H1 (cell line): Measurements from ENCODE around the gene URM1. TPM values are rescaled to one million over a fixed set of nuclear protein-coding genes. Genes with fewer than 3 reads are reported as not detected.

Experiments used
- CTCF ChIA-PET: fragments of 300-600 bp; sonication (Branson Sonifier 250); formaldehyde crosslinking; loops from one replicate; lab custom pipeline; 2021; ENCODE audit not compliant: partially characterized antibody; lab: Charles Lee
- POLR2A ChIA-PET: fragments of 300-600 bp; sonication (Branson Sonifier 250); formaldehyde crosslinking; loops from one replicate; lab custom pipeline; 2021; ENCODE audit warnings: inconsistent platforms; ENCODE audit not compliant: partially characterized antibody; lab: Charles Lee
- DNase-seq, 2 experiments: peaks; one replicate each; pipeline versions ENCODE4 v3.0.0 to v3.0.0-alpha.2; 2010 to 2022; ENCODE audit warnings: low spot score in 2 of 2, low read depth in 1 of 2, mixed read lengths in 1 of 2
- FAIRE-seq: peaks from 2 replicates; lab custom pipeline; 2011; peaks lifted over from hg19 to GRCh38; lab: Jason Lieb, UNC
- H2AFZ ChIP-seq: 2 replicates; pipeline ENCODE4 v1.8.1; 2012; ENCODE audit warnings: low read length, inconsistent platforms
- H2AK5ac ChIP-seq: 2 replicates; pipeline ENCODE4 v1.6.1; 2013; ENCODE audit warnings: low read depth, low read length
- H2BK120ac ChIP-seq: replicated peaks from 2 replicates; pipeline ENCODE3; 2013; ENCODE audit warnings: low read depth, low read length, inconsistent platforms
- H2BK12ac ChIP-seq: 2 replicates; pipeline ENCODE4 v1.6.1; 2013; ENCODE audit warnings: low read depth, low read length
- H2BK15ac ChIP-seq: 2 replicates; pipeline ENCODE4 v1.6.1; 2013; ENCODE audit warnings: low read length
- H2BK20ac ChIP-seq: 2 replicates; pipeline ENCODE4 v1.6.1; 2013; ENCODE audit warnings: low read length
- H2BK5ac ChIP-seq: 2 replicates; pipeline ENCODE4 v1.6.1; 2013; ENCODE audit warnings: low read depth, low read length
- H3K14ac ChIP-seq: 2 replicates; pipeline ENCODE4 v1.6.1; 2013; ENCODE audit warnings: inconsistent platforms; ENCODE audit not compliant: insufficient read length
- H3K18ac ChIP-seq: 2 replicates; pipeline ENCODE4 v1.6.1; 2013; ENCODE audit warnings: low read length; ENCODE audit errors: extremely low read depth
- H3K23ac ChIP-seq: 2 replicates; pipeline ENCODE4 v1.6.1; 2013; ENCODE audit warnings: inconsistent platforms; ENCODE audit not compliant: insufficient read length
- H3K23me2 ChIP-seq: 2 replicates; pipeline ENCODE4 v1.6.1; 2013; ENCODE audit warnings: low read depth, low read length
- H3K27ac ChIP-seq: 2 replicates; pipeline ENCODE4 v1.6.1; 2011; ENCODE audit warnings: low read depth, low read length, inconsistent platforms
- H3K27me3 ChIP-seq, 4 experiments: replicated peaks in 1 of 4; 1 replicate in 1 of 4; 2 replicates in 3 of 4; pipeline versions ENCODE4 v1.6.1 to v1.8.1; 2011 to 2013; ENCODE audit warnings: low read length in 3 of 4, mild to moderate bottlenecking in 3 of 4, inconsistent platforms in 2 of 4, mixed read lengths in 2 of 4, moderate library complexity in 1 of 4; ENCODE audit not compliant: control insufficient read depth in 3 of 4, insufficient read depth in 3 of 4; ENCODE audit errors: extremely low read depth in 1 of 4
- H3K36me3 ChIP-seq, 4 experiments: 2 replicates each; pipeline versions ENCODE4 v1.6.1 to v1.8.1; 2011 to 2013; ENCODE audit warnings: mild to moderate bottlenecking in 4 of 4, low read length in 3 of 4, moderate library complexity in 2 of 4, control low read depth in 1 of 4, inconsistent platforms in 1 of 4; ENCODE audit not compliant: insufficient read depth in 4 of 4, control insufficient read depth in 2 of 4
- H3K4ac ChIP-seq: replicated peaks from 2 replicates; pipeline ENCODE3; 2013; ENCODE audit warnings: low read length, low read depth, mixed read lengths, inconsistent platforms; ENCODE audit not compliant: insufficient read length
- H3K4me1 ChIP-seq, 4 experiments: replicated peaks in 1 of 4; 1 replicate in 1 of 4; 2 replicates in 3 of 4; pipeline versions ENCODE4 v1.6.1 to v1.8.1; 2011 to 2013; ENCODE audit warnings: low read length in 3 of 4, inconsistent platforms in 2 of 4, mixed read lengths in 1 of 4; ENCODE audit not compliant: insufficient read depth in 4 of 4, control insufficient read depth in 3 of 4
- H3K4me2 ChIP-seq, 2 experiments: 2 replicates each; pipeline versions ENCODE4 v1.6.1 to v1.8.1; 2011 to 2013; ENCODE audit warnings: low read depth in 2 of 2, low read length in 2 of 2, control low read depth in 1 of 2, inconsistent platforms in 1 of 2, mild to moderate bottlenecking in 1 of 2; ENCODE audit not compliant: insufficient read depth in 1 of 2
- H3K4me3 ChIP-seq, 4 experiments: fragments of 200-600, 300-600 bp in 1 of 4; sonication (generic), shearing (Covaris generic), sonication (Bioruptor Twin) in 1 of 4; 2 replicates each; pipeline versions ENCODE4 v1.5.1 to v1.8.1; 2011 to 2016; ENCODE audit warnings: low read length in 4 of 4, low read depth in 3 of 4, control low read depth in 2 of 4, inconsistent platforms in 2 of 4, mild to moderate bottlenecking in 2 of 4, mixed read lengths in 1 of 4, moderate library complexity in 1 of 4; ENCODE audit not compliant: insufficient read depth in 2 of 4; ENCODE audit errors: extremely low read depth in 1 of 4
- H3K56ac ChIP-seq: replicated peaks from 2 replicates; pipeline ENCODE3; 2013; ENCODE audit warnings: low read depth, mild to moderate bottlenecking, mixed read lengths, low read length, inconsistent platforms; ENCODE audit not compliant: insufficient read length
- H3K79me1 ChIP-seq: 2 replicates; pipeline ENCODE4 v1.6.1; 2013; ENCODE audit warnings: low read depth, low read length, control low read depth
- H3K79me2 ChIP-seq, 2 experiments: 2 replicates each; pipeline versions ENCODE4 v1.6.1 to v1.8.1; 2012 to 2013; ENCODE audit warnings: low read length in 2 of 2, mild to moderate bottlenecking in 2 of 2, inconsistent platforms in 1 of 2; ENCODE audit not compliant: insufficient read depth in 2 of 2, control insufficient read depth in 1 of 2
- H3K9ac ChIP-seq, 4 experiments: replicated peaks in 1 of 4; 1 replicate in 1 of 4; 2 replicates in 3 of 4; pipeline versions ENCODE4 v1.6.1 to v1.8.1; 2011 to 2013; ENCODE audit warnings: low read depth in 3 of 4, low read length in 3 of 4, control low read depth in 2 of 4, mild to moderate bottlenecking in 2 of 4, moderate library complexity in 2 of 4, inconsistent platforms in 1 of 4; ENCODE audit errors: extremely low read depth in 1 of 4
- H3K9me3 ChIP-seq, 2 experiments: 2 replicates each; pipeline versions ENCODE4 v1.6.1 to v1.8.1; 2012 to 2013; ENCODE audit warnings: mild to moderate bottlenecking in 2 of 2, moderate library complexity in 2 of 2, control low read depth in 1 of 2, inconsistent platforms in 1 of 2, low read depth in 1 of 2, low read length in 1 of 2, mixed read lengths in 1 of 2; ENCODE audit not compliant: insufficient read depth in 2 of 2
- H4K20me1 ChIP-seq, 2 experiments: replicated peaks in 1 of 2; 2 replicates each; pipeline versions ENCODE3 to v1.8.1; 2011 to 2013; ENCODE audit warnings: inconsistent platforms in 2 of 2, low read length in 2 of 2, mild to moderate bottlenecking in 1 of 2; ENCODE audit not compliant: insufficient read depth in 2 of 2, control insufficient read depth in 1 of 2
- H4K5ac ChIP-seq: 2 replicates; pipeline ENCODE4 v1.6.1; 2013; ENCODE audit warnings: low read length, low read depth, mixed read lengths, inconsistent platforms; ENCODE audit not compliant: insufficient read length
- H4K8ac ChIP-seq: 2 replicates; pipeline ENCODE4 v1.8.0; 2013; ENCODE audit warnings: mild to moderate bottlenecking, moderate library complexity, low read length, inconsistent platforms; ENCODE audit not compliant: insufficient read depth; ENCODE audit errors: extremely low read depth
- H4K91ac ChIP-seq: replicated peaks from 2 replicates; pipeline ENCODE3; 2013; ENCODE audit warnings: low read length, mixed read lengths, inconsistent platforms; ENCODE audit not compliant: insufficient read length
- ATF2 ChIP-seq: IDR thresholded peaks from 2 replicates; pipeline ENCODE4 v1.6.1; 2012; ENCODE audit warnings: low read length, inconsistent platforms
- CBX5 ChIP-seq: fragments of 300-800, 300-1000 bp; sonication (generic); IDR thresholded peaks from 2 replicates; pipeline ENCODE4 v1.7.1; 2016; ENCODE audit warnings: antibody characterized with exemption, low read length, low read depth
- CREB1 ChIP-seq: IDR thresholded peaks from 2 replicates; pipeline ENCODE4 v1.6.1; 2012; ENCODE audit warnings: inconsistent platforms
- E2F6 ChIP-seq: IDR thresholded peaks from 2 replicates; pipeline ENCODE4 v1.6.1; 2012; ENCODE audit warnings: inconsistent platforms
- EZH2 ChIP-seq: fragments of 200-600 bp; sonication (generic); IDR thresholded peaks from 2 replicates; pipeline ENCODE4 v1.7.1; 2012; ENCODE audit warnings: low read depth, mild to moderate bottlenecking, moderate library complexity, low read length, inconsistent platforms; ENCODE audit not compliant: severe bottlenecking
- GTF2F1 ChIP-seq: IDR thresholded peaks from 2 replicates; pipeline ENCODE4 v1.6.1; 2012; ENCODE audit warnings: low read depth, low read length, improper control_type of control experiment, borderline replicate concordance
- MAX ChIP-seq: IDR thresholded peaks from 2 replicates; pipeline ENCODE4 v1.6.1; 2012; ENCODE audit warnings: inconsistent platforms
- POU5F1 ChIP-seq: IDR thresholded peaks from 2 replicates; pipeline ENCODE4 v1.6.1; 2011; ENCODE audit warnings: low read depth, mild to moderate bottlenecking, low read length, moderate library complexity
- RFX5 ChIP-seq: IDR thresholded peaks from 2 replicates; pipeline ENCODE4 v1.6.1; 2011; ENCODE audit warnings: low read depth, low read length, improper control_type of control experiment, borderline replicate concordance
- TAF1 ChIP-seq: IDR thresholded peaks from 2 replicates; pipeline ENCODE4 v1.6.1; 2011; ENCODE audit warnings: mild to moderate bottlenecking, low read depth, low read length
- TAF7 ChIP-seq: optimal IDR thresholded peaks from 2 replicates; pipeline ENCODE3; 2011; ENCODE audit warnings: low read depth, mild to moderate bottlenecking, inconsistent platforms, low read length, moderate library complexity, borderline replicate concordance
- WGBS, 2 experiments: shearing (Covaris generic) in 1 of 2; methylation state at CpG; one replicate each; pipeline versions ENCODE4 v1.1.6 to v1.1.7; 2013 to 2015; ENCODE audit warnings: low lambda C conversion rate in 2 of 2, mixed read lengths in 2 of 2, inconsistent platforms in 1 of 2, low coverage in 1 of 2, missing lambda C conversion rate in 1 of 2; ENCODE audit not compliant: insufficient replicate concordance in 2 of 2, insufficient coverage in 1 of 2, insufficient read length in 1 of 2; ENCODE audit errors: extremely low coverage in 1 of 2, missing lambda C conversion rate in 1 of 2; 5-methylcytosine and 5-hydroxymethylcytosine counted together
- polyA plus RNA-seq, 7 experiments: library from polyadenylated mRNA; depleted of rRNA in 3 of 7; stranded (reverse) in 5 of 7; unstranded in 2 of 7; fragments of >200 nt in 5 of 7; fragments of 200-250 nt in 2 of 7; gene quantifications; 1 replicate in 5 of 7; 2 replicates in 1 of 7; 4 replicates in 1 of 7; pipeline versions ENCODE4 v1.2.1 to v1.2.3, GENCODE V29; 2011 to 2013; ENCODE audit warnings: missing spikeins in 2 of 7, mixed read lengths in 2 of 7
- total RNA-seq: library from RNA; stranded (reverse); fragmentation: NEBNext Ultra II Directional; extraction: Animal tissue kit (Norgen Biotek cat#: 25700); gene quantifications from 2 replicates; pipeline ENCODE4 v1.2.1, GENCODE V29; 2021

Gene URM1
- total and polyA plus RNA-seq, 2 of the 8 experiments (the other 6 are each of a cell fraction or from before 2014, with no cell fraction given), result 58.3 to 62.3 TPM

GRCh38 chr9:128372784-128373183, 1.6 kb downstream of the URM1 start:
- ChIA-PET POLR2A (interaction anchor here (1.1 to 1.5 kb wide), 2 partner anchors 21 to 156 kb away, joined by 4 read pairs; no protein-coding TSS in a partner anchor), CTCF (interaction anchor here (4.4 to 25.1 kb wide), 3 partner anchors 10 to 36 kb away, joined by 29 to 544 read pairs (median 323); no protein-coding TSS in a partner anchor)
- Histone ChIP-seq H4K20me1 (peaks cover 0 to 13% of the 10 kb centered on the region in 2 experiments), H3K4me2 (no peak overlapping the region; a peak in 1 of 4 replicates), H3K9ac (no peak overlapping the region), H3K79me2 (peaks cover 7 to 25% of the 10 kb centered on the region in 2 experiments), H4K91ac (no peak overlapping the region), H3K27me3 (peaks cover 0 to 7% (median 0%) of the 10 kb centered on the region in 4 experiments; a peak in 2 of 7 replicates), H3K79me1 (peaks cover 10% of the 10 kb centered on the region; the same call in 1 of the 2 replicates), H4K5ac (no peak overlapping the region), H2BK20ac (no peak overlapping the region), H3K9me3 (no peaks in the 10 kb centered on the region), H3K18ac (no peak overlapping the region), H3K23ac (no peak overlapping the region), H2BK12ac (no peak overlapping the region), H2AFZ (no peak overlapping the region), H4K8ac (no peak overlapping the region), H3K56ac (no peak overlapping the region), H3K27ac (no peak overlapping the region), H2AK5ac (no peak overlapping the region), H2BK120ac (no peak overlapping the region), H3K23me2 (peaks cover 8% of the 10 kb centered on the region; the same call in 1 of the 2 replicates), H3K36me3 (no peaks in the 10 kb centered on the region; a peak in 2 of 8 replicates), H2BK15ac (no peak overlapping the region), H3K4me3 (no peak overlapping the region), H2BK5ac (no peak overlapping the region), H3K14ac (no peak overlapping the region), H3K4ac (no peak overlapping the region), H3K4me1 (peaks cover 0 to 8% (median 3%) of the 10 kb centered on the region in 4 experiments; a peak in 4 of 7 replicates)
- DNase-seq, result no peak
- WGBS, 2 experiments, result no CpG with 5 or more reads among the region's 1 CpG
- FAIRE-seq, result no peak
- TF ChIP-seq POU5F1 (no peak), TAF1 (no peak), CREB1 (no peak), GTF2F1 (no peak), E2F6 (no peak), EZH2 (no peak), CBX5 (no peak), ATF2 (no peak), RFX5 (no peak), MAX (no peak), TAF7 (no peak)
